Activated CD8-positive, alpha-beta memory T cell treated with anti-CD3 and anti-CD28 coated beads, Interleukin-2, amount 50 U/mL, for 24 hours (primary cell): ENCODE measurements around the gene NEAT1.
"Not testable (repeated sequence)": the region's sequence is repeated elsewhere in the genome, so short reads cannot be mapped to it uniquely, and the experiment has no call there.

ENCODE experiments used
- DNase-seq: peaks from one replicate; pipeline ENCODE4 v3.0.0-alpha.2; 2020; ENCODE audit errors: extremely low read depth

Gene NEAT1

GRCh38 chr11:65404638-65405339, 17.8 kb upstream of the NEAT1 start:
- DNase-seq, result no peak

- no peak for DNase-seq
These were observed 11.5 kb upstream of the NEAT1 start for GRCh38 chr11:65410936-65411680.

GRCh38 chr11:65411681-65412070, 10.9 kb upstream of the NEAT1 start:
- DNase-seq, result no peak

GRCh38 chr11:65412271-65413076, 10.1 kb upstream of the NEAT1 start:
- no peak for DNase-seq

GRCh38 chr11:65413077-65413664, 9.4 kb upstream of the NEAT1 start:
- not testable (repeated sequence) for DNase-seq

- no peak for DNase-seq
These were observed 7.7 kb upstream of the NEAT1 start for GRCh38 chr11:65414776-65415498.

- no peak for DNase-seq
These were observed 6.9 kb upstream of the NEAT1 start for GRCh38 chr11:65415499-65416340.

- peak; percentile 77 for DNase-seq
These were observed 6.2 kb upstream of the NEAT1 start for GRCh38 chr11:65416341-65416824.

GRCh38 chr11:65416841-65417701, 5.5 kb upstream of the NEAT1 start:
- DNase-seq, result no peak

GRCh38 chr11:65417702-65418430, 4.7 kb upstream of the NEAT1 start:
- DNase-seq, result no peak

- DNase-seq, result no peak
These were observed 4.2 kb upstream of the NEAT1 start for GRCh38 chr11:65418431-65418680.

- peak; percentile 88 for DNase-seq
These were observed 3.7 kb upstream of the NEAT1 start for GRCh38 chr11:65418681-65419459.

GRCh38 chr11:65419460-65419771, 3.2 kb upstream of the NEAT1 start:
- DNase-seq, result no peak

GRCh38 chr11:65419772-65420481, 2.7 kb upstream of the NEAT1 start:
- DNase-seq, result no peak

- DNase-seq, result no peak
These were observed 2.1 kb upstream of the NEAT1 start for GRCh38 chr11:65420506-65420905.

GRCh38 chr11:65420979-65421793, 1.4 kb upstream of the NEAT1 start:
- DNase-seq, result peak; percentile 88
